ENCODE results near the gene PRR27.
"Not testable (repeated sequence)": the region's sequence is repeated elsewhere in the genome, so short reads cannot be mapped to it uniquely, and the experiment has no call there.

Gene PRR27

GRCh38 chr4:70203601-70204000 is 49.6 kb downstream of the PRR27 start:
- DNase-seq = no peak

- DNase-seq = not testable (repeated sequence)
These were observed 58.7 kb downstream of the PRR27 start for GRCh38 chr4:70212752-70213151.
